ENCODE measurements around the gene GRK3. TPM values are rescaled to one million over a fixed set of nuclear protein-coding genes. Genes with fewer than 3 reads are reported as not detected.

The GRK3 gene
- total and polyA plus RNA-seq, 7 donors, result 1.2 to 9.6 (median 7.2) TPM

GRCh38 chr22:25774575-25775026 is 210.1 kb downstream of the GRK3 start:
- 67 to 68% methylated on average over 12 of the region's 12 CpGs for WGBS, 2 donors
- Histone ChIP-seq H3K9me3 (no peaks in the 10 kb centered on the region), H3K27me3 (no peaks in the 10 kb centered on the region), H3K27ac (no peak overlapping the region), H3K36me3 (no peaks in the 10 kb centered on the region), H3K4me3 (no peak overlapping the region), H3K4me1 (peaks cover 0 to 2% (median 0%) of the 10 kb centered on the region in 4 donors)
- intact Hi-C loops (cut with DNase I), result loop anchor here (5.0 to 10.0 kb wide), 4 partner anchors 210 to 570 kb away; partner anchors contain the start of gene GRK3
- TF ChIP-seq POLR2AphosphoS5 (IDR thresholded peaks at IDR 0.05) (no peak), POLR2A (IDR thresholded peaks at IDR 0.05) (no peak), CTCF (IDR thresholded peaks at IDR 0.05) (peak in 1 of 4 experiments; percentile 43), EP300 (IDR thresholded peaks at IDR 0.05) (no peak)
- DNase-seq, result no peak

GRCh38 chr22:25775531-25775930 is 211.1 kb downstream of the GRK3 start:
- Histone ChIP-seq H3K27me3 (no peaks in the 10 kb centered on the region), H3K36me3 (no peaks in the 10 kb centered on the region), H3K9me3 (no peaks in the 10 kb centered on the region), H3K4me3 (no peak overlapping the region), H3K4me1 (peaks cover 0 to 10% (median 9%) of the 10 kb centered on the region in 4 donors), H3K27ac (no peak overlapping the region)
- TF ChIP-seq CTCF (IDR thresholded peaks at IDR 0.05) (no peak), POLR2AphosphoS5 (IDR thresholded peaks at IDR 0.05) (no peak), EP300 (IDR thresholded peaks at IDR 0.05) (no peak), POLR2A (IDR thresholded peaks at IDR 0.05) (no peak)
- no peak for DNase-seq
- WGBS, 2 donors, result 60 to 63% methylated on average over 8 of the region's 8 CpGs
- intact Hi-C loops (cut with DNase I), result loop anchor here (10.0 kb wide), 2 partner anchors 211 to 571 kb away; partner anchors contain the start of gene GRK3

- H3K9me3 ChIP-seq, result no peaks in the 10 kb centered on the region
- H3K27me3 ChIP-seq, result no peaks in the 10 kb centered on the region
- no peak for DNase-seq
- 79 to 90% methylated on average over 9 of the region's 9 CpGs for WGBS, 2 donors
- intact Hi-C loops (cut with DNase I), result loop anchor here (10.0 kb wide), 2 partner anchors 213 to 573 kb away; partner anchors contain the start of gene GRK3
- H3K27ac ChIP-seq, result no peak overlapping the region
- no peak for TF ChIP-seq CTCF (IDR thresholded peaks at IDR 0.05)
- TF ChIP-seq POLR2A (IDR thresholded peaks at IDR 0.05), result no peak
- TF ChIP-seq EP300 (IDR thresholded peaks at IDR 0.05), result no peak
- no peak for TF ChIP-seq POLR2AphosphoS5 (IDR thresholded peaks at IDR 0.05)
- no peak overlapping the region for H3K4me3 ChIP-seq
- no peaks in the 10 kb centered on the region for H3K36me3 ChIP-seq
- peaks cover 0 to 14% (median 14%) of the 10 kb centered on the region in 4 donors for H3K4me1 ChIP-seq
These were observed 212.9 kb downstream of the GRK3 start for GRCh38 chr22:25777411-25777810.

- 26 to 50% methylated on average over 8 of the region's 8 CpGs for WGBS, 2 donors
- H3K4me3 ChIP-seq, result no peak overlapping the region
- peaks cover 0 to 14% (median 14%) of the 10 kb centered on the region in 4 donors for H3K4me1 ChIP-seq
- DNase-seq, result no peak
- H3K9me3 ChIP-seq, result no peaks in the 10 kb centered on the region
- no peak overlapping the region for H3K27ac ChIP-seq
- H3K27me3 ChIP-seq, result no peaks in the 10 kb centered on the region
- intact Hi-C loops (cut with DNase I), result loop anchor here (10.0 kb wide), 2 partner anchors 213 to 573 kb away; partner anchors contain the start of gene GRK3
- no peak for TF ChIP-seq EP300 (IDR thresholded peaks at IDR 0.05)
- TF ChIP-seq POLR2AphosphoS5 (IDR thresholded peaks at IDR 0.05), result no peak
- no peak for TF ChIP-seq POLR2A (IDR thresholded peaks at IDR 0.05)
- no peak for TF ChIP-seq CTCF (IDR thresholded peaks at IDR 0.05)
- no peaks in the 10 kb centered on the region for H3K36me3 ChIP-seq
These were observed 213.4 kb downstream of the GRK3 start for GRCh38 chr22:25777870-25778269.

Small RNA genes within 50 kb of the gene (small RNA-seq; reads per million reads assigned to genes)
- 0 to 0.22 (median 0.06) reads per million in 3 donors for gene RNA5SP494

Other genes with a start within 250 kb of the GRK3 start
- under 1 TPM in 1 of 4 donors, not detected in 3; under 0.01 TPM for gene MYO18B, start 177.5 kb downstream of the GRK3 start, total RNA-seq
- under 1 TPM; 0.13 to 0.60 (median 0.46) TPM for gene MYO18B, start 177.5 kb downstream of the GRK3 start, polyA plus RNA-seq